GM23338 (cell line): ENCODE data around the gene VPS52. TPM values are rescaled to one million over a fixed set of nuclear protein-coding genes. Genes with fewer than 3 reads are reported as not detected.

Source experiments
- ATAC-seq: fragments of 200-7000 bp; cut with Tn5 transposase; 3 replicates; pipeline ENCODE4 v1.9.1; 2020
- DNase-seq: peaks from one replicate; pipeline ENCODE4 v3.0.0-alpha.2; 2015; ENCODE audit warnings: low spot score
- H2AFZ ChIP-seq: fragments of 200-600 bp; sonication (generic); 2 replicates; pipeline ENCODE4 v1.8.0; 2016; ENCODE audit warnings: antibody characterized with exemption, mild to moderate bottlenecking, moderate library complexity
- H3F3A ChIP-seq: fragments of 200-600 bp; sonication (generic); replicated peaks from 2 replicates; pipeline ENCODE4 v1.8.0; 2017; ENCODE audit warnings: antibody characterized with exemption, mixed run types, low read depth
- H3K27ac ChIP-seq: fragments of 200-600 bp; sonication (generic); 2 replicates; pipeline ENCODE4 v1.6.1; 2016; ENCODE audit warnings: low read depth
- H3K27me3 ChIP-seq: fragments of 200-600 bp; sonication (generic); 2 replicates; pipeline ENCODE4 v1.8.0; 2016; ENCODE audit warnings: mild to moderate bottlenecking, mixed run types, moderate library complexity; ENCODE audit not compliant: insufficient read depth
- H3K36me3 ChIP-seq: fragments of 200-600 bp; sonication (generic); 2 replicates; pipeline ENCODE4 v1.8.0; 2016; ENCODE audit warnings: mild to moderate bottlenecking; ENCODE audit not compliant: insufficient read depth
- H3K4me1 ChIP-seq: fragments of 200-600 bp; sonication (generic); 2 replicates; pipeline ENCODE4 v1.8.0; 2016; ENCODE audit warnings: mild to moderate bottlenecking, moderate library complexity; ENCODE audit not compliant: insufficient read depth
- H3K4me2 ChIP-seq: fragments of 200-600 bp; sonication (generic); 2 replicates; pipeline ENCODE4 v1.7.1; 2017; ENCODE audit warnings: mixed run types
- H3K4me3 ChIP-seq: fragments of 200-600 bp; sonication (generic); 2 replicates; pipeline ENCODE4 v1.6.1; 2016; ENCODE audit warnings: mixed run types
- H3K79me2 ChIP-seq: fragments of 200-600 bp; sonication (generic); replicated peaks from 2 replicates; pipeline ENCODE4 v1.8.0; 2017; ENCODE audit warnings: mild to moderate bottlenecking; ENCODE audit not compliant: insufficient read depth
- H3K9me2 ChIP-seq: fragments of 200-600 bp; sonication (generic); 2 replicates; pipeline ENCODE4 v1.8.0; 2017; ENCODE audit not compliant: insufficient read depth
- H4K20me1 ChIP-seq: fragments of 200-600 bp; sonication (generic); replicated peaks from 2 replicates; pipeline ENCODE4 v1.8.0; 2017; ENCODE audit warnings: mild to moderate bottlenecking; ENCODE audit not compliant: insufficient read depth
- H3K27ac Mint-ChIP-seq: 2 replicates; pipeline ENCODE4 v1.8.0; 2020; ENCODE audit warnings: inconsistent platforms, mild to moderate bottlenecking, moderate library complexity, mixed read lengths
- H3K27me3 Mint-ChIP-seq: 3 replicates; pipeline ENCODE4 v1.8.0; 2022; ENCODE audit warnings: low read depth, mild to moderate bottlenecking, moderate library complexity, mixed read lengths, inconsistent platforms; ENCODE audit not compliant: insufficient read depth, poor library complexity
- H3K36me3 Mint-ChIP-seq: 3 replicates; pipeline ENCODE4 v1.8.0; 2021; ENCODE audit warnings: low read depth, mild to moderate bottlenecking, inconsistent platforms, moderate library complexity, mixed read lengths
- H3K4me1 Mint-ChIP-seq: 3 replicates; pipeline ENCODE4 v1.8.0; 2020; ENCODE audit warnings: mild to moderate bottlenecking, inconsistent platforms, mixed read lengths
- H3K4me3 Mint-ChIP-seq: 3 replicates; pipeline ENCODE4 v1.8.0; 2021; ENCODE audit warnings: moderate library complexity, mild to moderate bottlenecking, inconsistent platforms, mixed read lengths
- H3K9me3 Mint-ChIP-seq: 3 replicates; pipeline ENCODE4 v1.8.0; 2020; ENCODE audit warnings: moderate library complexity, mild to moderate bottlenecking, inconsistent platforms, mixed read lengths
- CREB1 ChIP-seq: fragments of 250-450 bp; sonication (Bioruptor Pico); IDR thresholded peaks from 2 replicates; pipeline ENCODE4 v1.5.0; 2020; ENCODE audit warnings: low read depth, mild to moderate bottlenecking, moderate library complexity
- CTCF ChIP-seq, 2 experiments: fragments of 200-600 bp in 1 of 2; sonication (generic) in 1 of 2; conservative IDR thresholded peaks; 2 replicates each; pipeline versions ENCODE4 v1.5.1 to v1.6.1; 2016 to 2017; ENCODE audit warnings: antibody characterized with exemption in 2 of 2, low read depth in 2 of 2, mild to moderate bottlenecking in 2 of 2, moderate library complexity in 1 of 2
- ETS1 ChIP-seq: IDR thresholded peaks from 2 replicates; pipeline ENCODE4 v1.6.1; 2016; ENCODE audit warnings: antibody characterized with exemption
- EZH2 ChIP-seq: fragments of 200-600 bp; sonication (generic); IDR thresholded peaks from one replicate; pipeline ENCODE4 v1.8.0; 2017; ENCODE audit warnings: antibody characterized with exemption, mild to moderate bottlenecking, low read depth; ENCODE audit not compliant: unreplicated experiment
- EZH2phosphoT487 ChIP-seq: fragments of 200-600 bp; sonication (generic); IDR thresholded peaks from one replicate; pipeline ENCODE4 v1.8.1; 2018; ENCODE audit warnings: antibody characterized with exemption; ENCODE audit not compliant: unreplicated experiment
- NANOG ChIP-seq: IDR thresholded peaks from 2 replicates; pipeline ENCODE4 v1.6.1; 2016; ENCODE audit warnings: antibody characterized with exemption, borderline replicate concordance
- STAT1 ChIP-seq: IDR thresholded peaks from one replicate; pipeline ENCODE4 v1.6.1; 2016; ENCODE audit warnings: antibody characterized with exemption; ENCODE audit not compliant: unreplicated experiment
- ZNF114 ChIP-seq: fragments of 250-450 bp; sonication (Bioruptor Pico); IDR thresholded peaks from 2 replicates; pipeline ENCODE4 v1.5.0; 2020; ENCODE audit warnings: mild to moderate bottlenecking, moderate library complexity
- ZNF331 ChIP-seq: fragments of 250-450 bp; sonication (Bioruptor Pico); IDR thresholded peaks from 2 replicates; pipeline ENCODE4 v1.5.0; 2020; ENCODE audit warnings: low read depth, mild to moderate bottlenecking, moderate library complexity
- polyA plus RNA-seq: library from polyadenylated mRNA; unstranded; fragments of >200 nt; fragmentation: Nextera tagmentation; extraction: Ambion mirVana; gene quantifications from 2 replicates; pipeline ENCODE4 v1.2.1, GENCODE V29; 2016
- total RNA-seq: library from RNA; depleted of rRNA; stranded (reverse); fragments of >200 nt; shearing (Covaris generic); gene quantifications from 2 replicates; pipeline ENCODE4 v1.2.3, GENCODE V29; 2014
- TF ChIP-seq, protein P1 (sequence below): IDR thresholded peaks from one replicate; pipeline ENCODE4 v1.6.1; 2018; ENCODE audit warnings: antibody characterized with exemption; ENCODE audit not compliant: unreplicated experiment

The VPS52 gene
- total and polyA plus RNA-seq, 2 experiments from 2014 or later, result 27.9 to 31.1 TPM

GRCh38 chr6:33206027-33206863, 65.4 kb downstream of the VPS52 start (continued):
- no peak for TF ChIP-seq STAT1
- no peak for TF ChIP-seq NANOG
- TF ChIP-seq, protein P1, sequence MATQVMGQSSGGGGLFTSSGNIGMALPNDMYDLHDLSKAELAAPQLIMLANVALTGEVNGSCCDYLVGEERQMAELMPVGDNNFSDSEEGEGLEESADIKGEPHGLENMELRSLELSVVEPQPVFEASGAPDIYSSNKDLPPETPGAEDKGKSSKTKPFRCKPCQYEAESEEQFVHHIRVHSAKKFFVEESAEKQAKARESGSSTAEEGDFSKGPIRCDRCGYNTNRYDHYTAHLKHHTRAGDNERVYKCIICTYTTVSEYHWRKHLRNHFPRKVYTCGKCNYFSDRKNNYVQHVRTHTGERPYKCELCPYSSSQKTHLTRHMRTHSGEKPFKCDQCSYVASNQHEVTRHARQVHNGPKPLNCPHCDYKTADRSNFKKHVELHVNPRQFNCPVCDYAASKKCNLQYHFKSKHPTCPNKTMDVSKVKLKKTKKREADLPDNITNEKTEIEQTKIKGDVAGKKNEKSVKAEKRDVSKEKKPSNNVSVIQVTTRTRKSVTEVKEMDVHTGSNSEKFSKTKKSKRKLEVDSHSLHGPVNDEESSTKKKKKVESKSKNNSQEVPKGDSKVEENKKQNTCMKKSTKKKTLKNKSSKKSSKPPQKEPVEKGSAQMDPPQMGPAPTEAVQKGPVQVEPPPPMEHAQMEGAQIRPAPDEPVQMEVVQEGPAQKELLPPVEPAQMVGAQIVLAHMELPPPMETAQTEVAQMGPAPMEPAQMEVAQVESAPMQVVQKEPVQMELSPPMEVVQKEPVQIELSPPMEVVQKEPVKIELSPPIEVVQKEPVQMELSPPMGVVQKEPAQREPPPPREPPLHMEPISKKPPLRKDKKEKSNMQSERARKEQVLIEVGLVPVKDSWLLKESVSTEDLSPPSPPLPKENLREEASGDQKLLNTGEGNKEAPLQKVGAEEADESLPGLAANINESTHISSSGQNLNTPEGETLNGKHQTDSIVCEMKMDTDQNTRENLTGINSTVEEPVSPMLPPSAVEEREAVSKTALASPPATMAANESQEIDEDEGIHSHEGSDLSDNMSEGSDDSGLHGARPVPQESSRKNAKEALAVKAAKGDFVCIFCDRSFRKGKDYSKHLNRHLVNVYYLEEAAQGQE, result no peak
- no peak for TF ChIP-seq ZNF114 (CRISPR knock-in tag)
- TF ChIP-seq CREB1 (CRISPR knock-in tag), result no peak
- no peak for TF ChIP-seq ZNF331
- no peak for TF ChIP-seq ETS1
- no peak for TF ChIP-seq EZH2
- no peak for TF ChIP-seq CTCF (conservative IDR thresholded peaks at IDR 0.05; ENCODE audit: low read depth in 2 of 2)

GRCh38 chr6:33205191-33206026, 66.3 kb downstream of the VPS52 start:
- Histone ChIP-seq H3F3A (peaks cover 29% of the 10 kb centered on the region), H3K79me2 (peaks cover 23% of the 10 kb centered on the region), H3K27me3 (peaks cover 49% of the 10 kb centered on the region), H3K27ac (no peak overlapping the region), H4K20me1 (peaks cover 21% of the 10 kb centered on the region), H3K4me3 (peak overlapping the region; percentile 98), H3K4me1 (peaks cover 31% of the 10 kb centered on the region), H3K36me3 (peaks cover 11% of the 10 kb centered on the region; the same call in 1 of the 2 replicates), H2AFZ (peak overlapping the region; percentile 93; the same call in 1 of the 2 replicates), H3K4me2 (peak overlapping the region; percentile 96), H3K9me2 (no peaks in the 10 kb centered on the region)
- Mint-ChIP-seq H3K4me1 (peaks cover 61% of the 10 kb centered on the region), H3K4me3 (peak overlapping the region; percentile 84), H3K9me3 (no peaks in the 10 kb centered on the region; the same call in 2 of the 3 replicates), H3K36me3 (peaks cover 42% of the 10 kb centered on the region), H3K27ac (0 out of 2 replicates have a peak overlapping the region, but pooled peaks have one; percentile 12), H3K27me3 (peaks cover 45% of the 10 kb centered on the region)
- ATAC-seq (peak; percentile 2), DNase-seq (peak; percentile 44)
- TF ChIP-seq EZH2phosphoT487, result no peak
- TF ChIP-seq CTCF (conservative IDR thresholded peaks at IDR 0.05; ENCODE audit: low read depth in 2 of 2), result peak; percentile 37 to 61; a peak in 3 of 4 replicates
